ENCODE data around the gene PPP1R1C.

Gene PPP1R1C

GRCh38 chr2:182048621-182049020 is 63.0 kb downstream of the PPP1R1C start:
- H3K4me3 ChIP-seq (ENCODE audit: low read depth, low read length): no peak overlapping the region
- DNase-seq (ENCODE audit: low read depth): no peak
- no peak for TF ChIP-seq CTCF (IDR thresholded peaks at IDR 0.05; ENCODE audit: insufficient read depth, low read depth, low read length, missing control alignments)

- H3K4me3 ChIP-seq (ENCODE audit: low read depth, low read length): no peak overlapping the region
- no peak for DNase-seq (ENCODE audit: low read depth)
- TF ChIP-seq CTCF (IDR thresholded peaks at IDR 0.05; ENCODE audit: insufficient read depth, low read depth, low read length, missing control alignments): no peak
These were observed 63.9 kb downstream of the PPP1R1C start for GRCh38 chr2:182049372-182050148.

GRCh38 chr2:182050333-182051135 is 64.9 kb downstream of the PPP1R1C start:
- no peak for DNase-seq (ENCODE audit: low read depth)
- no peak overlapping the region for H3K4me3 ChIP-seq (ENCODE audit: low read depth, low read length)
- TF ChIP-seq CTCF (IDR thresholded peaks at IDR 0.05; ENCODE audit: insufficient read depth, low read depth, low read length, missing control alignments): no peak

- no peak for DNase-seq (ENCODE audit: low read depth)
- no peak for TF ChIP-seq CTCF (IDR thresholded peaks at IDR 0.05; ENCODE audit: insufficient read depth, low read depth, low read length, missing control alignments)
- H3K4me3 ChIP-seq (ENCODE audit: low read depth, low read length): no peak overlapping the region
These were observed 70.3 kb downstream of the PPP1R1C start for GRCh38 chr2:182055993-182056392.

GRCh38 chr2:182057002-182057401 is 71.3 kb downstream of the PPP1R1C start:
- H3K4me3 ChIP-seq (ENCODE audit: low read depth, low read length): no peak overlapping the region
- DNase-seq (ENCODE audit: low read depth): no peak
- no peak for TF ChIP-seq CTCF (IDR thresholded peaks at IDR 0.05; ENCODE audit: insufficient read depth, low read depth, low read length, missing control alignments)

GRCh38 chr2:182058056-182058455 is 72.4 kb downstream of the PPP1R1C start:
- no peak overlapping the region for H3K4me3 ChIP-seq (ENCODE audit: low read depth, low read length)
- DNase-seq (ENCODE audit: low read depth): no peak
- TF ChIP-seq CTCF (IDR thresholded peaks at IDR 0.05; ENCODE audit: insufficient read depth, low read depth, low read length, missing control alignments): no peak

All from GM12865 (cell line).